Fibroblast of the conjunctiva (primary cell): ENCODE measurements around the gene LDHAL6A.

Experiments
- DNase-seq: peaks from one replicate; pipeline ENCODE4 v3.0.0-alpha.2; 2010; ENCODE audit warnings: low read depth

Gene LDHAL6A

GRCh38 chr11:18490736-18491485 lies 35.3 kb downstream of the LDHAL6A start:
- no peak for DNase-seq

DNA sequence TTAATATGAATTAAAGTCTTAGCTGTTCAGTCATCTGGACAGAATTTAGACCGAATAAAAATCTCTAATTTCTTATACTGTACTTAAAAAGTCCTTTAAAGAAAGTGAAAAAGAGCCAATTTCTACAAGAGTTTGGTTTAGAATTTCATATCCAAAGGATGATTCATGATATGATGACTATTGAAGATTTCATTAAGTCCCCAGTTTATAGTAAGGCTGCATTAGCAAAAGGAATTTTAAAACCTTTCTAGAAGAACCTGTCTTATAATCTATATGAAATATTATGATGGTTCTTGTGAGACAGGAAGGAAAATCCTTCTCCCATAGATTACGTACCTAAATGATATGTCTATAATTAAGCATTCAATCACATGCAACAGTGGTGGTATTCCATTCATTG lies 36.3 kb downstream of the LDHAL6A start:
- DNase-seq = no peak

- DNase-seq = no peak
Measured at GRCh38 chr11:18492888-18493287, 37.2 kb downstream of the LDHAL6A start.

DNA sequence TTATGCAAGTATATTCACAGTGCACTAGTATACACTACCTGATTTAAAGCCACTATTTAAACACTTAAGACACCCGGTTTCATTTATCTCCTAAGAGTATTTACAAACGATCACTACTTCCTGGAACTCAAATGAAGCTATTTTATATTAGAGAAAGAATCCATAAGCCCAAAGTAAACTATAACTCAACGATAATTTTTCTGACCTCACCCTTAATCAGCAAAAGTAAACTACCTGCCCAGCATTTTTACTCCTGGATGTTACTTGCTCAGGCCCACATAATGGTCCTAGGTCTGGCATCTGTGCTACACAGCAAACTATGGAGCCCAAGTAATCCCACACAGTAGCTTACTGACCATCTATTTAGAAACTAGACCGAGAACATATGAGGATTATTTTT lies 37.7 kb downstream of the LDHAL6A start:
- DNase-seq = no peak

DNA sequence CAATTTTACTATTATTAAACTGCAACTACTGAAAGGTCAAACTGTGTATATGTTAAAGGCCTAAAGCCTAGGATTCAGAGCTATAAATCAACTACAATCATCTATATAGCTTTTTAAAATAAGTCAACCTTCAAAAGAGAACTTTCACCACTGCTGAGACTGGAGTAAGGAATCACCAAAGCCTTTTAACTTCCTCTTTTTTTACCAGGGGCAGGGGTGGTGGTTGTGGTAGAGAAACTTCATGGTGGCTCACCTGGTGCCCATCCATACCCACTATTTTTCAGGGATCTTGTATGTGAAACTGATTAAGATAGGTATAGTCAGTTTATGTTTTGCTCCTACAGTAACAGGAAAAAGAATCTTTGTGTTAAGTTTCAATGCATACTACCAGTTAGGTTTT lies 39.6 kb downstream of the LDHAL6A start:
- DNase-seq = no peak

GRCh38 chr11:18495703-18496102 lies 40.0 kb downstream of the LDHAL6A start:
- DNase-seq = peak; percentile 5

GRCh38 chr11:18498039-18498438 lies 42.4 kb downstream of the LDHAL6A start:
- DNase-seq = no peak

GRCh38 chr11:18501629-18502028 lies 46.0 kb downstream of the LDHAL6A start:
- DNase-seq = no peak

GRCh38 chr11:18502352-18502751 lies 46.7 kb downstream of the LDHAL6A start:
- DNase-seq = no peak

DNA sequence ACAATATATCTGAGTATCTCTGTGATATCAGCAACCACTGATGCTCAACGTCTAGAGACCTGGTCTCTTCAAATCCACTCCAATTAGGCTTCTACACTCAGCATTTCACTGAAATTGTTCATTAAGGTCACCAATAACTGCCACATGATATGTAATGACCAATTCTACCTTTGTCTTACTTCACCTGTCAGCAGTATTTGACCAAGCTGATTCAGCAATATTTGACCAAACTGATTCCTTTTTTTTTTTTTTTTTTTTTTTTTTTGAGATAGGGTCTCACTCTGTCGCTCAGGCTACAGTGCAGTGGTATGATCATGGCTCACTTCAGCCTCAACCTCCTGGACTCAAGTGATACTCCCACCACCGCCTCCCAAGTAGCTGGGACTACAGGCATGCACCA lies 65.5 kb downstream of the LDHAL6A start:
- DNase-seq = no peak

- DNase-seq = no peak
Measured at GRCh38 chr11:18522388-18522787, 66.7 kb downstream of the LDHAL6A start.

- DNase-seq = no peak
Measured at GRCh38 chr11:18523084-18523483, 67.4 kb downstream of the LDHAL6A start.

GRCh38 chr11:18524248-18524647 lies 68.6 kb downstream of the LDHAL6A start:
- DNase-seq = no peak

DNA sequence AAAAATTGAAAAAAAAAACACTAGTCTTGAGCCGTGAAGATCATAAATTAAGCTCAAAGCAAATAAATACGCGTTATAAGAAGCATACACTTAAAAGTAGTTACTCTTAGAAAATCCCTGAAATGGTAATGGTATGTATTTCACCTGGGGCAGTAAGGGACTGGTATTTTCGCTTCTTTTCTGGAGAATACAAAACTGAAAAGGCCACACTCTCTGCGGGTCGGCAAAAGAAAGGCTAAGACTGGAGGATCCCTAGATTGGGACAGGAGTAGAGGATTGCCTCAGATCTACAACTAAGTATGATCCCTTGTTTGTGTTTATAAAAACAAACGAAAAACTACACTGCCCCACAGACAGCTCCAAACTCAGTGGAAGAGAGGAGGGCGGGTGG lies 70.5 kb downstream of the LDHAL6A start:
- no peak for DNase-seq

DNA sequence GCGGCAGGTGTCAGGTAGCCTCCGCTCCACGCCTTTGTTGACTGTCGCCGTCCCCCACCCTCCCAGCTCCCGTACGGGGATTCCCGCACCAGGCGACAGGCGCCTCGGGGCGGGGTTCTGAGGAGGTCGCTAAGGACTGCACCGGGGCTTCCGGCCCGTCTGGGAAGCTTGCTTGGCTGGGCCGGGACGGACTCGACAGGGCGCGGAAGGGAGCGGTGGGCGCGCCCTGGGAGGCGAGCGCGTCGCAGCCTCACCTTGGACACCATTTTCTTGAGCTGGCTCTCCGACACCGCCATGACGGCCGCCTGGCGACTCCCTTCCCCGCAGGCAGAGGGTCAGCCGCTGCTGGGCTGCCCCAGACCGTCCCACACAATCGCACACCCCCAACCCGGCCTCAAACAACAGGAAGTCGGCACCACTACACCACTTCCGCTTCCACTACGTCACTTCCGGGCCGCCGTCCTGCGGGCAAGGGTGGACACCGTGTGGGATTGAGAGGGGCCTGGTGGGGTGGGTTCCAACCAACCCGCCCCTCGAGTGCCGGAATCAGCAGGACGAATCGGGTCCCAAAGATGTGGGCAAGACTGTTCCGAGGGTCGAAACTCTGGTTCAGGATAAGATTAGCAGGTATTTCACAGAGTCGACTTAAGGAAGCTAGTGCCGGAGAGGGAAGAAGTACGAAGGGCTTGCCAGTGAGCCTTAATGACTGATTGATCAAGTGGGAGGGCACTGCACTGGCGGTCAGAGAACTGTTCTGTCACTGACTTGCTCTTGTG lies 71.1 kb downstream of the LDHAL6A start, which contains the start of gene TSG101:
TSG101 (minus strand) TSS at position 422 of the 776 bp plus-strand sequence; CDS start at position 296, 126 bp downstream.
- peak; percentile 80 for DNase-seq

GRCh38 chr11:18527512-18527911 lies 71.9 kb downstream of the LDHAL6A start:
- no peak for DNase-seq
